Endothelial cell (in vitro differentiated cells): ENCODE data around the gene MAP4K3. TPM values are rescaled to one million over a fixed set of nuclear protein-coding genes. Genes with fewer than 3 reads are reported as not detected.

Source experiments
- DNase-seq: peaks from one replicate; pipeline ENCODE4 v3.0.0; 2021; ENCODE audit warnings: low spot score
- H3K27ac Mint-ChIP-seq: one replicate; pipeline ENCODE4 v1.8.0; 2021; ENCODE audit warnings: mixed read lengths, inconsistent platforms; ENCODE audit not compliant: unreplicated experiment
- H3K27me3 Mint-ChIP-seq: one replicate; pipeline ENCODE4 v1.8.0; 2021; ENCODE audit warnings: mild to moderate bottlenecking, moderate library complexity, mixed read lengths, inconsistent platforms; ENCODE audit not compliant: unreplicated experiment
- H3K36me3 Mint-ChIP-seq: one replicate; pipeline ENCODE4 v1.8.0; 2021; ENCODE audit warnings: mild to moderate bottlenecking, low read depth, mixed read lengths, inconsistent platforms; ENCODE audit not compliant: unreplicated experiment
- H3K4me1 Mint-ChIP-seq: one replicate; pipeline ENCODE4 v1.8.0; 2021; ENCODE audit warnings: mild to moderate bottlenecking, mixed read lengths, inconsistent platforms; ENCODE audit not compliant: unreplicated experiment
- H3K4me3 Mint-ChIP-seq: one replicate; pipeline ENCODE4 v1.8.0; 2021; ENCODE audit warnings: mild to moderate bottlenecking, mixed read lengths, inconsistent platforms; ENCODE audit not compliant: unreplicated experiment
- H3K9me3 Mint-ChIP-seq: one replicate; pipeline ENCODE4 v1.8.0; 2021; ENCODE audit warnings: mixed read lengths, inconsistent platforms; ENCODE audit not compliant: unreplicated experiment
- CTCF ChIP-seq: fragments of 200-600 bp; sonication (generic); IDR thresholded peaks from one replicate; pipeline ENCODE4 v1.5.0; 2021; ENCODE audit warnings: antibody characterized with exemption; ENCODE audit not compliant: unreplicated experiment
- total RNA-seq: library from RNA; stranded (reverse); fragmentation: NEBNext Ultra II Directional; extraction: Animal tissue kit (Norgen Biotek cat#: 25700); gene quantifications from one replicate; pipeline ENCODE4 v1.2.1, GENCODE V29; 2021; ENCODE audit not compliant: unreplicated experiment

Gene MAP4K3
- total RNA-seq, 1 donor from 2014 or later: 51.1 TPM

- TF ChIP-seq CTCF: no peak
- Mint-ChIP-seq H3K9me3 (no peaks in the 10 kb centered on the region), H3K27me3 (no peaks in the 10 kb centered on the region), H3K4me1 (peaks cover 6% of the 10 kb centered on the region), H3K4me3 (no peak overlapping the region), H3K36me3 (no peaks in the 10 kb centered on the region), H3K27ac (no peak overlapping the region)
- no peak for DNase-seq
Observed at GRCh38 chr2:39225567-39225966, 211.5 kb downstream of the MAP4K3 start.

GRCh38 chr2:39223909-39224308 lies 213.2 kb downstream of the MAP4K3 start:
- Mint-ChIP-seq H3K4me3 (no peak overlapping the region), H3K36me3 (no peaks in the 10 kb centered on the region), H3K27ac (no peak overlapping the region), H3K4me1 (peaks cover 4% of the 10 kb centered on the region), H3K9me3 (no peaks in the 10 kb centered on the region), H3K27me3 (no peaks in the 10 kb centered on the region)
- no peak for TF ChIP-seq CTCF
- DNase-seq: no peak

- Mint-ChIP-seq H3K27ac (no peak overlapping the region), H3K4me3 (no peak overlapping the region), H3K9me3 (no peaks in the 10 kb centered on the region), H3K36me3 (no peaks in the 10 kb centered on the region), H3K27me3 (no peaks in the 10 kb centered on the region), H3K4me1 (no peaks in the 10 kb centered on the region)
- no peak for TF ChIP-seq CTCF
- no peak for DNase-seq
Observed at GRCh38 chr2:39221459-39221858, 215.6 kb downstream of the MAP4K3 start.

GRCh38 chr2:39220136-39220535 lies 216.9 kb downstream of the MAP4K3 start:
- no peak for TF ChIP-seq CTCF
- Mint-ChIP-seq H3K36me3 (no peaks in the 10 kb centered on the region), H3K9me3 (no peaks in the 10 kb centered on the region), H3K27ac (no peak overlapping the region), H3K4me1 (no peaks in the 10 kb centered on the region), H3K4me3 (no peak overlapping the region), H3K27me3 (no peaks in the 10 kb centered on the region)
- DNase-seq: no peak

- H3K27me3 Mint-ChIP-seq: no peaks in the 10 kb centered on the region
- TF ChIP-seq CTCF: no peak
Observed at GRCh38 chr2:39218391-39218790, 218.7 kb downstream of the MAP4K3 start.

More at GRCh38 chr2:39218391-39218790, 218.7 kb downstream of the MAP4K3 start:
- H3K27ac Mint-ChIP-seq: no peak overlapping the region
- DNase-seq: no peak
- no peak overlapping the region for H3K4me3 Mint-ChIP-seq
- H3K36me3 Mint-ChIP-seq: no peaks in the 10 kb centered on the region
- no peaks in the 10 kb centered on the region for H3K4me1 Mint-ChIP-seq
- H3K9me3 Mint-ChIP-seq: no peaks in the 10 kb centered on the region
